HepG2 (cell line): Measurements from ENCODE around the gene GRIFIN. TPM values are rescaled to one million over a fixed set of nuclear protein-coding genes. Genes with fewer than 3 reads are reported as not detected.

ENCODE experiments used
- AGO2 ChIP-seq: fragments of 200-400 bp; formaldehyde crosslinking; optimal IDR thresholded peaks from 2 replicates; pipeline ENCODE3; 2017; ENCODE audit warnings: mild to moderate bottlenecking, low read depth, low read length, moderate library complexity
- ASH2L ChIP-seq: fragments of 300-600, 200-600 bp; sonication (generic); IDR thresholded peaks from 2 replicates; pipeline ENCODE4 v1.7.0; 2017; ENCODE audit warnings: low read depth, mild to moderate bottlenecking, moderate library complexity, mixed read lengths, low read length; ENCODE audit not compliant: insufficient read length
- CREM ChIP-seq, 2 experiments: sonication (generic) in 1 of 2; formaldehyde crosslinking in 1 of 2; IDR thresholded peaks; 2 replicates each; pipeline versions ENCODE4 v1.4.0 to v1.6.1; 2016 to 2020; ENCODE audit warnings: antibody characterized with exemption in 1 of 2, mild to moderate bottlenecking in 1 of 2, missing genetic modification reagents in 1 of 2
- FOXO1 ChIP-seq: sonication (generic); formaldehyde crosslinking; IDR thresholded peaks from 2 replicates; pipeline ENCODE4 v1.4.0; 2020; ENCODE audit warnings: missing genetic modification reagents
- HOXA5 ChIP-seq: sonication (generic); formaldehyde crosslinking; IDR thresholded peaks from 2 replicates; pipeline ENCODE4 v1.4.0; 2020; ENCODE audit warnings: missing genetic modification reagents
- KDM3A ChIP-seq: IDR thresholded peaks from 2 replicates; pipeline ENCODE4 v1.6.1; 2018; ENCODE audit warnings: low read depth, missing compliant biosample characterization
- KLF9 ChIP-seq: IDR thresholded peaks from 2 replicates; pipeline ENCODE4 v1.6.1; 2016; ENCODE audit warnings: low read depth
- KMT2A ChIP-seq: sonication (generic); formaldehyde crosslinking; IDR thresholded peaks from 2 replicates; pipeline ENCODE4 v1.4.0; 2020; ENCODE audit warnings: missing genetic modification reagents
- NAIF1 ChIP-seq: sonication (generic); formaldehyde crosslinking; IDR thresholded peaks from 2 replicates; pipeline ENCODE4 v1.5.0; 2020; ENCODE audit warnings: mild to moderate bottlenecking, missing genetic modification reagents, borderline replicate concordance
- NFYB ChIP-seq: sonication (generic); formaldehyde crosslinking; IDR thresholded peaks from 2 replicates; pipeline ENCODE4 v1.4.0; 2020; ENCODE audit warnings: missing genetic modification reagents
- POLR2AphosphoS5 ChIP-seq: IDR thresholded peaks from 2 replicates; pipeline ENCODE4 v1.6.1; 2012; ENCODE audit warnings: low read depth, low read length
- SMAD1 ChIP-seq: sonication (generic); formaldehyde crosslinking; IDR thresholded peaks from 2 replicates; pipeline ENCODE4 v1.4.0; 2020; ENCODE audit warnings: missing genetic modification reagents, low read depth, mild to moderate bottlenecking, borderline replicate concordance
- SNAPC5 ChIP-seq: sonication (generic); formaldehyde crosslinking; IDR thresholded peaks from 2 replicates; pipeline ENCODE4 v1.8.1; 2023; ENCODE audit warnings: mild to moderate bottlenecking, missing genetic modification reagents, borderline replicate concordance
- SRSF9 ChIP-seq: fragments of 200-400 bp; formaldehyde crosslinking; IDR thresholded peaks from 2 replicates; pipeline ENCODE4 v1.6.1; 2018; ENCODE audit warnings: borderline replicate concordance, mild to moderate bottlenecking, low read depth, low read length; ENCODE audit not compliant: insufficient read depth, poor library complexity, severe bottlenecking
- TFDP1 ChIP-seq: IDR thresholded peaks from 2 replicates; pipeline ENCODE4 v1.6.1; 2016; ENCODE audit warnings: missing compliant biosample characterization, missing genetic modification reagents, borderline replicate concordance
- TRAFD1 ChIP-seq: sonication (generic); formaldehyde crosslinking; IDR thresholded peaks from 2 replicates; pipeline ENCODE4 v1.5.1; 2020; ENCODE audit warnings: missing genetic modification reagents, mild to moderate bottlenecking, borderline replicate concordance
- ZBTB26 ChIP-seq: IDR thresholded peaks from 2 replicates; pipeline ENCODE4 v1.6.1; 2016; ENCODE audit warnings: missing compliant biosample characterization, missing genetic modification reagents, borderline replicate concordance
- ZNF296 ChIP-seq: sonication (generic); formaldehyde crosslinking; conservative IDR thresholded peaks from 2 replicates; pipeline ENCODE4 v1.5.0; 2020; ENCODE audit warnings: mild to moderate bottlenecking, missing genetic modification reagents
- ZNF44 ChIP-seq: sonication (generic); formaldehyde crosslinking; IDR thresholded peaks from 2 replicates; pipeline ENCODE4 v1.5.1; 2020; ENCODE audit warnings: mild to moderate bottlenecking, missing genetic modification reagents
- ZNF460 ChIP-seq: sonication (generic); formaldehyde crosslinking; IDR thresholded peaks from 2 replicates; pipeline ENCODE4 v1.5.1; 2020; ENCODE audit warnings: missing genetic modification reagents, mild to moderate bottlenecking, borderline replicate concordance
- ZNF563 ChIP-seq: sonication (generic); formaldehyde crosslinking; IDR thresholded peaks from 2 replicates; pipeline ENCODE4 v1.8.0; 2022; ENCODE audit warnings: mild to moderate bottlenecking, moderate library complexity, missing genetic modification reagents
- ZNF576 ChIP-seq: sonication (generic); formaldehyde crosslinking; IDR thresholded peaks from 2 replicates; pipeline ENCODE4 v1.4.0; 2020; ENCODE audit warnings: mild to moderate bottlenecking, missing genetic modification reagents
- ZSCAN31 ChIP-seq: sonication (generic); formaldehyde crosslinking; IDR thresholded peaks from 2 replicates; pipeline ENCODE4 v1.5.0; 2020; ENCODE audit warnings: low read depth, mild to moderate bottlenecking, missing genetic modification reagents
- polyA plus RNA-seq, 8 experiments: library from polyadenylated mRNA; depleted of rRNA in 3 of 8; stranded (reverse) in 7 of 8; unstranded in 1 of 8; fragments of >200 nt; fragmentation: Illumina TruSeq in 4 of 8; extraction: Trizol in 4 of 8; gene quantifications; 2 replicates each; pipeline versions ENCODE4 v1.2.1 to v1.2.3, GENCODE V29; 2011 to 2016; ENCODE audit warnings: low read depth in 4 of 8, missing spikeins in 1 of 8, mixed read lengths in 1 of 8; ENCODE audit not compliant: insufficient read depth in 1 of 8
- total RNA-seq, 5 experiments: library from RNA; depleted of rRNA; stranded (reverse); fragments of >200 nt; fragmentation: Illumina TruSeq; extraction: Trizol; gene quantifications; 2 replicates each; pipeline ENCODE4 v1.2.3, GENCODE V29; 2016; ENCODE audit warnings: low read depth in 1 of 5

The GRIFIN gene
- total and polyA plus RNA-seq, 2 of the 13 experiments (the other 11 are each of a cell fraction or from before 2014, with no cell fraction given), result not detected

GRCh38 chr7:2451171-2452073 is 24.8 kb downstream of the GRIFIN start (continued):
- TF ChIP-seq AGO2, result peak; percentile 89
- 0 out of 2 replicates have a peak, but pooled peaks have one; percentile 10 for TF ChIP-seq FOXO1 (CRISPR knock-in tag)
- TF ChIP-seq ZNF460 (CRISPR knock-in tag), result peak; percentile 40; the same call in 1 of the 2 replicates
- TF ChIP-seq SRSF9, result no peak
- no peak for TF ChIP-seq NAIF1 (CRISPR knock-in tag)
- TF ChIP-seq POLR2AphosphoS5, result peak; percentile 39; the same call in 1 of the 2 replicates
- TF ChIP-seq SMAD1 (CRISPR knock-in tag), result no peak
- no peak for TF ChIP-seq ASH2L
- 0 out of 2 replicates have a peak, but pooled peaks have one; percentile 33 for TF ChIP-seq ZNF576
- no peak for TF ChIP-seq CREM (IDR thresholded peaks at IDR 0.05)
- no peak for TF ChIP-seq CREM (CRISPR knock-in tag; IDR thresholded peaks at IDR 0.05)
- peak; percentile 31; the same call in 1 of the 2 replicates for TF ChIP-seq HOXA5 (CRISPR knock-in tag)
- TF ChIP-seq NFYB (CRISPR knock-in tag), result no peak
- TF ChIP-seq SNAPC5, result no peak
- TF ChIP-seq KLF9 (CRISPR knock-in tag), result no peak
- TF ChIP-seq ZNF44, result no peak; the same call in 1 of the 2 replicates
- TF ChIP-seq ZNF296, result peak; percentile 92; the same call in 1 of the 2 replicates
- TF ChIP-seq ZBTB26 (CRISPR knock-in tag), result no peak
- 0 out of 2 replicates have a peak, but pooled peaks have one; percentile 43 for TF ChIP-seq TFDP1
- TF ChIP-seq KDM3A (CRISPR knock-in tag), result 0 out of 2 replicates have a peak, but pooled peaks have one; percentile 12
- peak; percentile 69; the same call in 1 of the 2 replicates for TF ChIP-seq ZSCAN31 (CRISPR knock-in tag)
- peak; percentile 42; the same call in 1 of the 2 replicates for TF ChIP-seq ZNF563 (CRISPR knock-in tag)
- no peak for TF ChIP-seq KMT2A (CRISPR knock-in tag)
- TF ChIP-seq TRAFD1 (CRISPR knock-in tag), result no peak
